Natural killer cell (primary cell): ENCODE measurements around the gene LDLRAD4. TPM values are rescaled to one million over a fixed set of nuclear protein-coding genes. Genes with fewer than 3 reads are reported as not detected.
A peak's percentile ranks its signal among the peaks of the same experiment; 100 is the strongest.

ENCODE experiments used
- ATAC-seq, 3 donors: fragments of 150-1000 bp in 2 of 3; fragments of 200-7000 bp in 1 of 3; cut with Tn5 transposase; 1 replicate in 1 of 3; 2 replicates in 2 of 3; pipeline ENCODE4 v1.10.0; 2021; ENCODE audit warnings: mild to moderate bottlenecking in 2 of 3, moderate library complexity in 2 of 3
- DNase-seq, 2 donors: peaks; one replicate each; pipeline versions ENCODE4 v3.0.0 to v3.0.0-alpha.2; 2013 to 2021; ENCODE audit warnings: mixed read lengths in 1 of 2
- H3K27ac ChIP-seq: one replicate; pipeline ENCODE4 v1.5.1; 2013; ENCODE audit warnings: mild to moderate bottlenecking, low read length
- H3K27me3 ChIP-seq: one replicate; pipeline ENCODE4 v1.6.1; 2013; ENCODE audit warnings: low read length; ENCODE audit not compliant: control insufficient read depth, insufficient read depth
- H3K36me3 ChIP-seq: one replicate; pipeline ENCODE4 v1.6.1; 2013; ENCODE audit warnings: low read length; ENCODE audit not compliant: control insufficient read depth, insufficient read depth
- H3K4me1 ChIP-seq: one replicate; pipeline ENCODE4 v1.6.1; 2013; ENCODE audit warnings: low read length; ENCODE audit not compliant: control insufficient read depth, insufficient read depth
- H3K4me3 ChIP-seq: one replicate; pipeline ENCODE4 v1.5.1; 2013; ENCODE audit warnings: low read length
- H3K9me3 ChIP-seq: one replicate; pipeline ENCODE4 v1.6.1; 2013; ENCODE audit warnings: low read length; ENCODE audit not compliant: control insufficient read depth, insufficient read depth
- H3K27ac Mint-ChIP-seq, 2 donors: one replicate each; pipeline ENCODE4 v1.8.0; 2022; ENCODE audit warnings: mild to moderate bottlenecking in 2 of 2, mixed read lengths in 2 of 2, moderate library complexity in 1 of 2
- H3K27me3 Mint-ChIP-seq, 2 donors: one replicate each; pipeline ENCODE4 v1.8.0; 2022; ENCODE audit warnings: low read depth in 2 of 2, mixed read lengths in 2 of 2
- H3K36me3 Mint-ChIP-seq: one replicate; pipeline ENCODE4 v1.8.0; 2022; ENCODE audit warnings: mixed read lengths
- H3K4me1 Mint-ChIP-seq, 2 donors: one replicate each; pipeline ENCODE4 v1.8.0; 2022; ENCODE audit warnings: mixed read lengths in 2 of 2
- H3K4me3 Mint-ChIP-seq: one replicate; pipeline ENCODE4 v1.8.0; 2022; ENCODE audit warnings: mild to moderate bottlenecking, moderate library complexity, mixed read lengths
- H3K9me3 Mint-ChIP-seq, 2 donors: one replicate each; pipeline ENCODE4 v1.8.0; 2022; ENCODE audit warnings: mixed read lengths in 2 of 2
- WGBS: methylation state at CpG from one replicate; pipeline ENCODE4 v1.1.7; 2013; ENCODE audit warnings: missing lambda C conversion rate; ENCODE audit not compliant: insufficient coverage; 5-methylcytosine and 5-hydroxymethylcytosine counted together
- intact Hi-C: fragments of 100-400 bp; cut with micrococcal nuclease; formaldehyde crosslinking; loops from one replicate; pipeline ENCODE4 v1.14.2; 2022
- total RNA-seq, 4 donors: library from RNA; stranded (reverse); fragments of 120-200 nt in 1 of 4; gene quantifications; one replicate each; pipeline versions ENCODE4 v1.2.3 to v1.2.4, GENCODE V29; 2013 to 2022
- TF ChIP-seq, protein P1 (sequence below): fragments of 200-600 bp; IDR thresholded peaks from one replicate; pipeline ENCODE4 v1.8.0; 2022; ENCODE audit warnings: antibody characterized with exemption

The LDLRAD4 gene
- total RNA-seq, 3 donors from 2014 or later (not counting 1 experiment from before 2014, with no cell fraction given) = 24.0 to 36.3 (median 29.2) TPM

GRCh38 chr18:13370995-13371625, 152.6 kb downstream of the LDLRAD4 start:
- DNase-seq = no peak
- TF ChIP-seq, protein P1, sequence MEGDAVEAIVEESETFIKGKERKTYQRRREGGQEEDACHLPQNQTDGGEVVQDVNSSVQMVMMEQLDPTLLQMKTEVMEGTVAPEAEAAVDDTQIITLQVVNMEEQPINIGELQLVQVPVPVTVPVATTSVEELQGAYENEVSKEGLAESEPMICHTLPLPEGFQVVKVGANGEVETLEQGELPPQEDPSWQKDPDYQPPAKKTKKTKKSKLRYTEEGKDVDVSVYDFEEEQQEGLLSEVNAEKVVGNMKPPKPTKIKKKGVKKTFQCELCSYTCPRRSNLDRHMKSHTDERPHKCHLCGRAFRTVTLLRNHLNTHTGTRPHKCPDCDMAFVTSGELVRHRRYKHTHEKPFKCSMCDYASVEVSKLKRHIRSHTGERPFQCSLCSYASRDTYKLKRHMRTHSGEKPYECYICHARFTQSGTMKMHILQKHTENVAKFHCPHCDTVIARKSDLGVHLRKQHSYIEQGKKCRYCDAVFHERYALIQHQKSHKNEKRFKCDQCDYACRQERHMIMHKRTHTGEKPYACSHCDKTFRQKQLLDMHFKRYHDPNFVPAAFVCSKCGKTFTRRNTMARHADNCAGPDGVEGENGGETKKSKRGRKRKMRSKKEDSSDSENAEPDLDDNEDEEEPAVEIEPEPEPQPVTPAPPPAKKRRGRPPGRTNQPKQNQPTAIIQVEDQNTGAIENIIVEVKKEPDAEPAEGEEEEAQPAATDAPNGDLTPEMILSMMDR = no peak
- no peaks in the 10 kb centered on the region for H3K36me3 ChIP-seq
- no peaks in the 10 kb centered on the region for H3K4me1 ChIP-seq
- intact Hi-C loops = no loop called here
- no peaks in the 10 kb centered on the region for H3K9me3 ChIP-seq
- H3K4me3 ChIP-seq = no peak overlapping the region
- Mint-ChIP-seq H3K9me3 (no peaks in the 10 kb centered on the region), H3K27ac (no peak overlapping the region), H3K36me3 (no peaks in the 10 kb centered on the region), H3K4me1 (no peaks in the 10 kb centered on the region), H3K27me3 (peaks cover 0 to 4% of the 10 kb centered on the region in 2 donors), H3K4me3 (no peak overlapping the region)
- WGBS = 97% methylated on average over 16 of the region's 16 CpGs
- ATAC-seq = no peak
- no peaks in the 10 kb centered on the region for H3K27me3 ChIP-seq
- no peak overlapping the region for H3K27ac ChIP-seq

DNA sequence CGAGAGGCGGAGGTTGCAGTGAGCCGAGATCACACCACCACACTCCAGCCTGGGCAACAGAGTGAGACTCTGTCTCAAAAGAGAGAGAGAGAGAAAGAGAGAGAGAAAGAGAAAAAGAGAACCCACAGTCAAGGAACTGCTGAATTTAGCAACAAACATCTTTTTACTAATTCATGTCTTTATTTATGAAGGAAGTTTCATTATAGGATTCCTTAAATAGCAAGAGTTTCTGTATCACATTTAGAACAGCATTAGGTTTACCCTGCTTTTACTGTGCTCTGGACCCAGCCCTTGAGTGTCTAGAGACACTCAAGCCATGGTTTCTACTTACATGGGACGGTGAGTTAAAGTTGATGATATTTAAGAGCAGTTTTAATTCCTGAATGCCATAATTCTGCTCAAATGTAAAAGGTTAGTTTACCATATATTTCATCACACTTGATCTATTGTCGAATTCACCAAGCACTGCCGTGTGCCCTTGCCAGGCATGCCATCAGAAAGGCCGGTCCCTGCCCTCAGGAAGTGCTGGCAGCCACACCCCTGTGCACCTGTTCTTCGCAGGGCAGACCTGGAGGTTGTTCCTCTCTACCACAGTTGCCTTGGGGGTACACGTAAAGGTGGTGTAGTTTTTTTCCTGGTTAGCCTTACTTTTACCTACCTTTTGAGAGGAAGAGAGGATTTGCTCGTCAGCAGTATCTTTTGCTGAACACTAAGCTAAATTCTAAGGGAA, 153.3 kb downstream of the LDLRAD4 start:
- DNase-seq (peak in 1 of 2 donors; percentile 50), ATAC-seq (no peak)
- Histone ChIP-seq H3K4me1 (peaks cover 4% of the 10 kb centered on the region), H3K27ac (no peak overlapping the region), H3K4me3 (no peak overlapping the region), H3K9me3 (no peaks in the 10 kb centered on the region), H3K36me3 (no peaks in the 10 kb centered on the region), H3K27me3 (no peaks in the 10 kb centered on the region)
- Mint-ChIP-seq H3K9me3 (no peaks in the 10 kb centered on the region), H3K36me3 (no peaks in the 10 kb centered on the region), H3K27ac (no peak overlapping the region), H3K4me3 (no peak overlapping the region), H3K27me3 (peaks cover 0 to 4% of the 10 kb centered on the region in 2 donors), H3K4me1 (no peaks in the 10 kb centered on the region)
- TF ChIP-seq, protein P1 = no peak
- 42% methylated on average over 5 of the region's 10 CpGs for WGBS
- intact Hi-C loops = no loop called here

DNA sequence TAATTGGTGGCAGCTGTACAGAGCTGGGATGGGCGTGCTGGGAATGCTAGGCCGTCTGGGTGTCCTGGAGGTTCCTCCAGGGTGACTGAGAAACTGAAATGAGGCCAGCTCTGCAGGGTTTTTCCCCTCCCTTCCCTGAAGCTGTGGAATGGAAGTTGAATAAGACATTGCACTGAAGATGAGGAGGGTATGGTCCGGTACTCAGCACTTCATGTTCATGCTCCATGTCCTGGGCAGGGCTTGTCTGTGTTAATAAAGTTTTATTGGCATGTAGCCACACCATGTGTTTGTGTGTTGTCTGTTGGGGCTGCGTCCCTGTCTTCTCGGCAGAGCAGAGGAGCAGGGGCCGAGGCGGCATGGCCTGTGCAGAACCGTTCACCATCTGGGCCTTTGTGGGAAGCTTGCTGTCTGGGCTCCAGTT, 154.0 kb downstream of the LDLRAD4 start:
- no peaks in the 10 kb centered on the region for H3K27me3 ChIP-seq
- Mint-ChIP-seq H3K27me3 (peaks cover 0 to 4% of the 10 kb centered on the region in 2 donors), H3K36me3 (no peaks in the 10 kb centered on the region), H3K27ac (no peak overlapping the region), H3K4me3 (no peak overlapping the region), H3K4me1 (no peaks in the 10 kb centered on the region), H3K9me3 (no peaks in the 10 kb centered on the region)
- TF ChIP-seq, protein P1 = no peak
- H3K4me3 ChIP-seq = no peak overlapping the region
- H3K36me3 ChIP-seq = no peaks in the 10 kb centered on the region
- WGBS = 95% methylated on average over 8 of the region's 8 CpGs
- ATAC-seq (no peak), DNase-seq (no peak)
- H3K27ac ChIP-seq = no peak overlapping the region
- intact Hi-C loops = no loop called here
- peaks cover 5% of the 10 kb centered on the region for H3K4me1 ChIP-seq
- H3K9me3 ChIP-seq = no peaks in the 10 kb centered on the region
